Endothelial cell (in vitro differentiated cells): ENCODE data around the gene CCDC9. TPM values are rescaled to one million over a fixed set of nuclear protein-coding genes. Genes with fewer than 3 reads are reported as not detected.

Experiments
- DNase-seq: peaks from one replicate; pipeline ENCODE4 v3.0.0; 2021; ENCODE audit warnings: low spot score
- H3K27ac Mint-ChIP-seq: one replicate; pipeline ENCODE4 v1.8.0; 2021; ENCODE audit warnings: mixed read lengths, inconsistent platforms; ENCODE audit not compliant: unreplicated experiment
- H3K27me3 Mint-ChIP-seq: one replicate; pipeline ENCODE4 v1.8.0; 2021; ENCODE audit warnings: mild to moderate bottlenecking, moderate library complexity, mixed read lengths, inconsistent platforms; ENCODE audit not compliant: unreplicated experiment
- H3K36me3 Mint-ChIP-seq: one replicate; pipeline ENCODE4 v1.8.0; 2021; ENCODE audit warnings: mild to moderate bottlenecking, low read depth, mixed read lengths, inconsistent platforms; ENCODE audit not compliant: unreplicated experiment
- H3K4me1 Mint-ChIP-seq: one replicate; pipeline ENCODE4 v1.8.0; 2021; ENCODE audit warnings: mild to moderate bottlenecking, mixed read lengths, inconsistent platforms; ENCODE audit not compliant: unreplicated experiment
- H3K4me3 Mint-ChIP-seq: one replicate; pipeline ENCODE4 v1.8.0; 2021; ENCODE audit warnings: mild to moderate bottlenecking, mixed read lengths, inconsistent platforms; ENCODE audit not compliant: unreplicated experiment
- H3K9me3 Mint-ChIP-seq: one replicate; pipeline ENCODE4 v1.8.0; 2021; ENCODE audit warnings: mixed read lengths, inconsistent platforms; ENCODE audit not compliant: unreplicated experiment
- CTCF ChIP-seq: fragments of 200-600 bp; sonication (generic); IDR thresholded peaks from one replicate; pipeline ENCODE4 v1.5.0; 2021; ENCODE audit warnings: antibody characterized with exemption; ENCODE audit not compliant: unreplicated experiment
- total RNA-seq: library from RNA; stranded (reverse); fragmentation: NEBNext Ultra II Directional; extraction: Animal tissue kit (Norgen Biotek cat#: 25700); gene quantifications from one replicate; pipeline ENCODE4 v1.2.1, GENCODE V29; 2021; ENCODE audit not compliant: unreplicated experiment

CCDC9 gene
- total RNA-seq, 1 donor from 2014 or later: 28.0 TPM

DNA sequence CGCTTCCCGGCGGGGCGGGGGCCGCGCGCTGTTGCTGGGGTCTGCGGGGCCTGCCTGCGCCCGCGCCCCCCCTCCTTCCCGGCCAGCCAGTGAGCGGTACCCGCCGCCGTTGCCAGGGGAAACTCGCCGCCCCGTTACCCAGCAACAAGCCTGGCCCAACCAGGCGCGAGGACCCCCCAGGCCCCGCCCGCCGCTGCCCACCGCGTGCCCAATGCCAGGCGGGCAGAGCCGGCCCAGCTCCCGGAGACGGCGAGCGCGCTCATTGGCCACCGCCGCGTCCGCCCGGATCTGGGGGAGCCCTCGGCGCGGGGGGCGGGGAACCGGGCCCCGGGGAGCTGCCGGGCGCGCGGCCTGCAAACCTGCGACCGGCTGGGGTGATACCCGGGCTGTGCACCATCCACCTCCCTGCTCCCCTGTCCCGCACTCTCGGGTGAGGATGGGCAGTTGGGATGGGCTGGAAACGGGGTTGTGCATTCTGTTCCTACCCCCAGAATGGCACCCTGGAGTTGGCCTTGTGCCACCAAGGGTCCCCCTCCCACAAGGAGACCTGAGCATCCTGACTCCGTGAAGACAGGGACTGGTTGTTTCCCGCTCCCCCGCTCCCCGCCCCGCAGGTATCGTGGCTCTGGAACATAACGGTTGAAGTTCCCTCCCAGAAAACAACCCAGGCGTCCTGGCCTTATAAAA, 16.6 kb upstream of the CCDC9 start:
- Mint-ChIP-seq H3K4me1 (peaks cover 14% of the 10 kb centered on the region), H3K27me3 (peaks cover 8% of the 10 kb centered on the region), H3K27ac (no peak overlapping the region), H3K36me3 (peaks cover 10% of the 10 kb centered on the region), H3K4me3 (no peak overlapping the region), H3K9me3 (no peaks in the 10 kb centered on the region)
- DNase-seq: peak; percentile 53
- no peak for TF ChIP-seq CTCF

- Mint-ChIP-seq H3K4me1 (peaks cover 21% of the 10 kb centered on the region), H3K27me3 (peaks cover 12% of the 10 kb centered on the region), H3K27ac (no peak overlapping the region), H3K9me3 (no peaks in the 10 kb centered on the region), H3K36me3 (peaks cover 15% of the 10 kb centered on the region), H3K4me3 (no peak overlapping the region)
- TF ChIP-seq CTCF: no peak
- no peak for DNase-seq
These were observed 15.8 kb upstream of the CCDC9 start for GRCh38 chr19:47240556-47240955.

DNA sequence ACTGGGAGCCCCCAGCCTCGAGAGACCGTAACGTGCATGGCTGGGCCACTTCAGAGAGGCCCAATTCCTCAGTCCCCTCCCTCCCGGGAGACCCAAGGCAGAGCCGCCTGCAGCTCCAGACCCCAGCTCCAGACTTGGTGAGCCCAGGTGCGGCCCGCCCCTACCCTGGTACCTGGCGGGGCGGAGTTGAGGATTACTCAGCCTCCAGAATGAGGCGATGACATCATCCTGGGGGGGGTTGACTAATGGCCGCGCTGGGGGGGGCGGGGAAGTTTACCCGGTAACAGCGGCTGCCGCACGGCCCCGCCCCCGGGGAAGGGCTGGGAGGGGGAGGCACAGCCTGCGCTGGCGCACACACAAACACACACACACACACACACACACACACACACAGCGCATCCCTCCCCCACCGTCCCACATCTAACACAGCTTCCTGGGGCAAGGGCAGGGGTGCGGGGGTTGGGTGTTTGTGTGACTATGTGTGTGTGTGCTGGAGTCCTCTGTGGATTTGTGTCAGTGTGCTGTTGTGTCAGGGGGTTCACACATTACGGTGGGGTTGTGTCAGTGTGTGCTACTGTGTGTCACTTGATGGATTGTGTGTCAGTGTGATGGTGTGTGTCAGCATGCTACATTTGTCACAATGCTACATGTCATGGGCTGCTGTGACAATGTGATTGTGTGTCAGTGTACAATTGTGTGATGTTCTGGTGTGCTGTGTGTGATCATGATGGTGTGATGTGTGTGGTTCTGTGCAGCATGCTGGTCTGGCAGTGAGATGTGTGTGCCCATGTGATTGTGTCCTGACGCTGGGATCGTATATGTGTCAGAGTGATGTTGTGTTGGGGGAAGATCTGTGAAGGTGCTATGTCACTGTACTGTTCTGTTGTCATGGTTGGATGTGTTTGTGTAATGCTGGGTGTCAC, 15.1 kb upstream of the CCDC9 start:
- DNase-seq: peak; percentile 50
- Mint-ChIP-seq H3K27me3 (peaks cover 12% of the 10 kb centered on the region), H3K27ac (no peak overlapping the region), H3K9me3 (no peaks in the 10 kb centered on the region), H3K4me3 (no peak overlapping the region), H3K36me3 (peaks cover 15% of the 10 kb centered on the region), H3K4me1 (peaks cover 21% of the 10 kb centered on the region)
- TF ChIP-seq CTCF: no peak

GRCh38 chr19:47241919-47242577, 14.3 kb upstream of the CCDC9 start:
- Mint-ChIP-seq H3K4me1 (peaks cover 21% of the 10 kb centered on the region), H3K27me3 (peaks cover 12% of the 10 kb centered on the region), H3K27ac (no peak overlapping the region), H3K9me3 (no peaks in the 10 kb centered on the region), H3K4me3 (no peak overlapping the region), H3K36me3 (peaks cover 15% of the 10 kb centered on the region)
- no peak for TF ChIP-seq CTCF
- DNase-seq: no peak
